OCI-M1 (cell line): ENCODE data around the gene KIAA1328.

ENCODE experiments used
- DNase-seq: peaks from one replicate; lab custom pipeline; 2025; lab: John Stamatoyannopoulos, UW

Gene KIAA1328

GRCh38 chr18:36953047-36953446 lies 124.1 kb downstream of the KIAA1328 start:
- DNase-seq, result no peak

- DNase-seq, result no peak
Measured at GRCh38 chr18:36960038-36960437, 131.1 kb downstream of the KIAA1328 start.

GRCh38 chr18:36963464-36963863 lies 134.5 kb downstream of the KIAA1328 start:
- no peak for DNase-seq

- no peak for DNase-seq
Measured at GRCh38 chr18:36974686-36975085, 145.8 kb downstream of the KIAA1328 start.

- no peak for DNase-seq
Measured at GRCh38 chr18:36977121-36977520, 148.2 kb downstream of the KIAA1328 start.

- no peak for DNase-seq
Measured at GRCh38 chr18:36993068-36993467, 164.1 kb downstream of the KIAA1328 start.

GRCh38 chr18:37006742-37007141 lies 177.8 kb downstream of the KIAA1328 start:
- DNase-seq, result no peak

- DNase-seq, result no peak
Measured at GRCh38 chr18:37012452-37012851, 183.5 kb downstream of the KIAA1328 start.

GRCh38 chr18:37019157-37019827 lies 190.4 kb downstream of the KIAA1328 start:
- DNase-seq, result no peak

- no peak for DNase-seq
Measured at GRCh38 chr18:37033419-37033818, 204.5 kb downstream of the KIAA1328 start.

GRCh38 chr18:37042381-37042780 lies 213.5 kb downstream of the KIAA1328 start:
- no peak for DNase-seq

- no peak for DNase-seq
Measured at GRCh38 chr18:37055137-37055802, 226.3 kb downstream of the KIAA1328 start.

- DNase-seq, result no peak
Measured at GRCh38 chr18:37064187-37064586, 235.3 kb downstream of the KIAA1328 start.

GRCh38 chr18:37065254-37065653 lies 236.3 kb downstream of the KIAA1328 start:
- no peak for DNase-seq

- no peak for DNase-seq
Measured at GRCh38 chr18:37084912-37085311, 256.0 kb downstream of the KIAA1328 start.

- no peak for DNase-seq
Measured at GRCh38 chr18:37085362-37085761, 256.4 kb downstream of the KIAA1328 start.

GRCh38 chr18:37107748-37108522 lies 279.0 kb downstream of the KIAA1328 start:
- no peak for DNase-seq

- DNase-seq, result no peak
Measured at GRCh38 chr18:37122877-37123276, 293.9 kb downstream of the KIAA1328 start.

- no peak for DNase-seq
Measured at GRCh38 chr18:37124516-37124915, 295.6 kb downstream of the KIAA1328 start.

GRCh38 chr18:37135177-37135576 lies 306.2 kb downstream of the KIAA1328 start:
- DNase-seq, result no peak

GRCh38 chr18:37138456-37138855 lies 309.5 kb downstream of the KIAA1328 start:
- DNase-seq, result no peak

- DNase-seq, result no peak
Measured at GRCh38 chr18:37139876-37140275, 310.9 kb downstream of the KIAA1328 start.

GRCh38 chr18:37144921-37145320 lies 316.0 kb downstream of the KIAA1328 start:
- no peak for DNase-seq
